MV-4-11 (cell line): ENCODE measurements around the gene LAP3.
"Not testable (repeated sequence)": the region's sequence is repeated elsewhere in the genome, so short reads cannot be mapped to it uniquely, and the experiment has no call there.

ENCODE experiments used
- DNase-seq: peaks from one replicate; lab custom pipeline; 2025; lab: John Stamatoyannopoulos, UW

The LAP3 gene

DNA sequence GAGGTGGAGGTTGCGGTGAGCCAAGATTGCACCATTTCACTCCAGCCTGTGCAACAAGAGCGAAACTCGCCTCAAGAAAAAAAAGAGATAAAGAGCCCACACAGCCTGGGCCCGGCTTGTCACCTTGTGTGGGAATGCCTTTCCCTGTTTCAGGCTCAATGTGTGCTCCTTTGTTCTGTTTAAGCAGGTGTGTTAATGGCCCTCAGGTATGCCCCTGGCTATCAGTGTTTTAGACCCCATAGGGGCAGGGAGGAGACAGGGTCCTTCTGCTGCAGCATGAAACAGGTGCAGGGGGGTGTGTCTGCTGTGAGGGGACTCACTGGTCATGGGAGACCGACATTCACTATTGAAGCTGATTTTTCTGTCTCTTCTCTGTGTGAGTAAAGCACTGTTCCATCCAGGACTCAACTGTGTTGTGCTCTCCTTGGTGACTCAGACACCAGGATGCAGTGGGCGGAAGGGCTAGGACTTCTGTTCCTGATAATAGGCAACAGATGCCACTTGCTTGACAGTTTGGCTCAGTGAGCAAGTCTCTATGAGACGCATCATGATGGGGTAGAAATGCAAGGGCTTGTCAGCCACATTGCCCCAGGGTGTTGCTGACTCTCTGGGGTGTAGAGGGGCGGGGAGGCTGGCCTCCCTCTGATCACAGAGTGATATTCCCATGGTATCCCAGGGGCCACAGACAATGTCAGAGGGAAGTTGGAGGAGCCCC, 15.6 kb upstream of the LAP3 start:
- DNase-seq: no peak

DNA sequence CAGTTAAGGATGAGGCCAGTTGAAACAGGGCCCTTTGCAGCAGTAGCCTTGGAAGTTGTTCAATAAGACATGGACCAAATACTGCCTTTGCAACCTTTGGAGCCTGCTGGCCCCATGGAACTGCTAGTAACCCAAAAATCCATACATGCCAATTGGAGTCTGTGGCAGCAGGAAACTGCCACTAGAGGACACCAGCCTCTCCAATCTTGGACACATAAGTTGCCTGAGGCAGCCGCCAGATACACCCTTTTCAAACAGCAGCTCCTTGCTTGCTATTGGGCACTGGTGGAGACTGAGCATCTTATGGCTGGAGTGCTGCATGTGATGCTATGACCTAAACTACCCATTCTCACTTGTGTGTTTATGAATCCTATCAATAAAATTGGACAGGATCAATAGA, 14.8 kb upstream of the LAP3 start:
- DNase-seq: peak; percentile 18

DNA sequence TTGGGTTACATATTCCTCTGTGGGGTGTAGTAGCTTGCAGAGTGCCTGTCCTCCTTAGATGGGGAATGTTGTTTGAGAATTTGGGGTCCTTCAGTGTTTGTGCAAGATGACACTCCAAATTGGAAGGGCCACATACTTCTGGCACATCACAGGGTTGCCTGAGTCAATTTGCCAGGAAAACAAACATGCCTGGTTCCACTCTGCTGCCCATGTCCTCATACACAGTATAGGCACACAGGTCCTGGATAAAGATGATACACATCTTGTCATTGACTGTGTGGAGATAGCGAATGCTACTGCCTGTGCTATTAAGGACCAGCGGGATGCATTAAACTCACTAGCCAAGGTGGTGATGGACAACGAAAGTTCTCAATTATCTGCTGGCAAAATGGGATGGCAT, 11.2 kb upstream of the LAP3 start:
- no peak for DNase-seq

DNA sequence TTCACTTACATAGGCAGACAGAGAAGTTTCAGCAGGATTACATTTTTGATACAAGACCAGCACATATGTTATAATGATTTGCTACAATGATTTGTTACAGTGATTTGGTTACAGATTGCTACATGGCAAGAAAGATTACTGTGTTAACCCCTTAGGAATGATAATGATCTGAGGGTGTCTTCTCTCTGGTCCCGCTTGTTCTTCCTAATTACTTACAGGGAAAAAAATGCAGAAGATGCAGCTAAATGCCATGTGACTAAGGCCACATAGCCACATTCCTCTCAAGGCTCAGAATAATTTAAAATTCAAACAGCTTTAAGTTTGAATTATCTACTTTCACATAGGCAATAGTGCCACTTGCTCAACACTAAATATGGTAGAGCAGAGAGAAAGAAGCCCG, 9.7 kb upstream of the LAP3 start:
- DNase-seq: no peak

DNA sequence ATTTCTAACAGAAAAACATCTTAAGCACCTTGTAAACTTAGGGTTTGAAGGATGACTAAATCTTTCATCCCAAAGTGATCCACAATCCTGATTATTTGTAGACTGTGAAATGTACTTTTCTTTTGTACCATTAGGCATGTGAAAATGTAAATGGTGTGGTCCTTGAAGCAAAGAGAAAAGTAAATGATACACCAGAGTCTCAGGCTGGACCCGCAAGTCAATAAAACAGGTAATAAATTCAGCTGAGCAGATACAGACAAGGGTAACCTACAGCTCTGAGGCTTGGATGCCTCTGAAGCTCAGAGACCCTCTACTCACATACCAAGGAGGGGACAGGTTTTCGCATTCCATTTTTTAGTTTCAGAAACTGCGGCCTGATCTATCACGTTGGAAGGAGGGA, 2.8 kb upstream of the LAP3 start:
- DNase-seq: no peak

DNA sequence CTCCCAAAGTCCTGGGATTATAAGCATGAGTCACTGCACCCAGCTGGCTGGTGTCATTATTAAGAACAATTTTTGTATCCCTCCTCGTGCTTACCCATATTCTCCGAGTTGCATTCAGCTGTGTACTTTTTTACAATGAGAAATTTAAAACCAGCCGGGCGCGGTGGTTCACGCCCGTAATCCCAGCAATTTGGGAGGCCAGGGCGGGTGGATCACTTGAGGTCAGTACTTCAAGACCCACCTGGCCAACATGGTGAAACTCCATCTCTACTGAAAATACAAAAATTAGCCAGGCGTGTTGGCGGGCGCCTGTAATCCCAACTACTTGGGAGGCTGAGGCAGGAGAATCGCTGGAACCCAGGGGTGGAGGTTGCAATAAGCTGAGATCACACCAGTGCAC, 1.8 kb upstream of the LAP3 start:
- not testable (repeated sequence) for DNase-seq

DNA sequence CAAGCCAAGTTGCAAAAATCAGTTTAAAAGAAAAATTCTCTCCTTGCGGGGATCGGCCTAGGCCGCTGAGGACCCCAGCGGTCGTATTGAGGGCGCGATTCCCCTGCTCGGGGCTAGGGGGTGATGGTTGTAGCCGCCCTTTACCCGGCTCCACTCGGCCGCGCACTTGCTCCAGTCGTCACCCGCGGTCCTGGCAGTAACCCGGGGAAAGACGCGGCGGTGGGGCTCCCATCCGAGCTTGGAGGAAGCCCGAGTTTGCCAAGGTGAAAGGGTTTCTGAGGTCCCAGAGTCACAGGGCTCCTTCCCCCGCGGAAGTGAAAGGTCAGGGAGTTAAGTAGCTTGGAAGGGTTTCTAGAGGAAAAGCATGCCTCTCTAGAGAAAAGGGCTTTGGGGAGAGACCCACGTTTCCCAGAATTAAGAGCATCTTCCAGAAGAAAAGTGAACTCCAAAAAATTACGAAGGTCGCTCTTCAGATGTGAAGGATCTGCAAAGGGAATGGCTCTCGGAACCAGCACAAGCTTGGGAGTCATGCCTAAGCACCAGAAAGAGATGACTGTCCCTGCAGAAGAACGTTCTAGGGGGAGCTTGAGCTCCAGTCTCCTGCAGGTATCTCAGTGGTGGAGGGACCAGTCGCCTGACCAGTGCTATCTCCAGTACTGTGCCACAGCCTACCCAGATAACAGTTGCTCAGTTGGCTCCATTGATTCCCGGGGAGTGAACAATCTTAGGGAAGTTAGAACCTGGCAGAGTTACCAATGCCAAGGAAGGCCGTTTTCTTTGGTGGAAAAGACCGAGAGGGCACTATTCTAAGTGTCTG, 875 bp downstream of the LAP3 start:
- peak; percentile 26 for DNase-seq

DNA sequence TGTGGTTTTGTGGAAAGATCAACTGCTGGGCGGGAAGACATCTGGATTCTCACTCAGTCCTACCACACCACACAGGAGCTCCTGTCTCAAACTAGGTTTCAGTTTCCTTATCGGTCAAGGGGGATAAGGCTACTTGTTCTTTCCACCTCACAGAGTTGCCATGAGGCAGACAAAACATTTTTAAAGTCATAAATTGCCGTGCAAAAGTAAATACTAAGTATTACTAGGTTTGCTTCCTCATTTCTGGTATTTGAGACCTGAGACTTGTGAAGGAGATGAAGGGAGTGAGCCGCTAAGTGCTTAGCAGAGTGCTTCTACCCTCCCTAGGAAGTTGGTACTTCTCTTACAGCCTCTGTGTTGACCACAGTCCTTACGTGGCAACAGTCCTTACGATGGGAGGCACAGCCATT, 1.5 kb downstream of the LAP3 start:
- peak; percentile 80 for DNase-seq

DNA sequence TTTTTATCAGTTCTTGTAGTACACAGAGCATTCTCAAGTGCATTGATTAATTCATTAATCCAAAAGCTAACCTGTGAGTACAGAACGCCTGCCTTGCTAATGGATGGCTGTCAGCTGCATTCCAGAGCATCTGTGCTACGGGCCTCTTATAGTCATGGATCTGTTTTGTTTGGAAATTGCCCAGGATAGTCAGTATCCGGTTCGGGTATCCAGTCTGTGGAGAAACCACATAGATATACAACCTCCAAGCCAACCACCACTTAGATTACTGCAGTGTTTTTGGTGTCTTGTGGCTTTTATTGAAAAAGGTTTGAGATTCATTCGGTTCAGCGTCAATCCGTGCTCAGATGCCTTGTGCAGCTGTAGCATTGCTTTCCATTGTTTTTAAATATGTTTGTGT, 4.0 kb downstream of the LAP3 start:
- no peak for DNase-seq

DNA sequence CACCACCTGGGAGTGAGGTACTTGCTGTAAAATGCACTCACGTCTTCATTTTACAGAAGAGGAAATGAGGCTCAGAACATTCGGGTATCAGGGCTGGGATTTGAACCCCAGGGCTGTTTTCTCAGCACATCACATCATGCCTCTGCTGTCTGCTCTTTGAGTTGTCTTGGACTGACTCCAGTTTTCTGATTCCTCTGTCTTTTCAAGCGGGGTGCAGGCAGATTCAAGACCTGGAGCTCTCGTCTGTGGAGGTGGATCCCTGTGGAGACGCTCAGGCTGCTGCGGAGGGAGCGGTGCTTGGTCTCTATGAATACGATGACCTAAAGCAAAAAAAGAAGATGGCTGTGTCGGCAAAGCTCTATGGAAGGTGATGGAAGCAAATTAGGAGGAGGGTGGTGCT, 6.3 kb downstream of the LAP3 start:
- no peak for DNase-seq

DNA sequence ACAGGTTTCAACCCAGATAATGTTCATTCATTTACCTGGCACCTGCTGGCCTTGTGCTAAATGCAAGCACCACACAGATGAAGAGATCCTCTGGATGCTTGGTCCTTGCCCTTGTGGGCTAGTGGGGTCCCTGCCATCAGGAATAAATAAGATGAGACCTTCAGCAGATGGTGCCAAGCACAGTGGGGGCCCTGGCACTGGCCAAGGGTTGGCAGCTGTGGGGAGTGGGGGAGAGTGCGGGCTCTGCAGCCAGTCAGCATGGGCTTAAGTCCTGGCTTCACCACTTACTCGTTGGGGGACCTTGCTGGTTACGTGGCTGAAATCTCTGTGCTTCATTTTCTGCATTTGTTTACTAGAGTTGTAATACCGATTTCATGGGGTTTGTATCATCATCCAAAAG, 6.9 kb downstream of the LAP3 start:
- no peak for DNase-seq

DNA sequence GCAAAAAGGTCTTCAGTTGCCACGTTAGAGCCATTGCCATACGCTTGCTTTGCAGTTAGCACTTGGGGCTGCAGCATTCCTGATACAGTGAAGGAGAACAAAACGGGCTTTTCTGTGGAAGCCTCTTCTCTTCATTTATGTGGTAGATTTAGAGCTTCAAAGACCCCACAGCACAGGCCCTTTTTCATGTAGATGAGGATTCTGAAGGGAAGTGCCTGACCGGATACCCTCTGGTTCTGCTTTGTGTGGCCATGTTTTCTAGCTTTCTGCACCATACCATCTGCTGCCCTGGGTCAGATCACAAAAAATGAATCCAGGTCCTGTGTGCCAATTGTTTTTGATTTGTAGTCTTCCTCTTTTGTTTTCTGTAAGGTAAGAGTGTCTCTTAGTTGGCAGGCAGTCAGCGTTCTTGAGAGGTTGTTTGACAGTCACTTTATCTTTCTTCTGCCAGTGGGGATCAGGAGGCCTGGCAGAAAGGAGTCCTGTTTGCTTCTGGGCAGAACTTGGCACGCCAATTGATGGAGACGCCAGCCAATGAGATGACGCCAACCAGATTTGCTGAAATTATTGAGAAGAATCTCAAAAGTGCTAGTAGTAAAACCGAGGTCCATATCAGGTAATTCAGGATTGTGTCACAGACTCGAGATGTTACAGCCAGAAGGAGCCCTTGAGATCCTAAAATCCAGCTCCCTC, 7.7 kb downstream of the LAP3 start:
- no peak for DNase-seq

DNA sequence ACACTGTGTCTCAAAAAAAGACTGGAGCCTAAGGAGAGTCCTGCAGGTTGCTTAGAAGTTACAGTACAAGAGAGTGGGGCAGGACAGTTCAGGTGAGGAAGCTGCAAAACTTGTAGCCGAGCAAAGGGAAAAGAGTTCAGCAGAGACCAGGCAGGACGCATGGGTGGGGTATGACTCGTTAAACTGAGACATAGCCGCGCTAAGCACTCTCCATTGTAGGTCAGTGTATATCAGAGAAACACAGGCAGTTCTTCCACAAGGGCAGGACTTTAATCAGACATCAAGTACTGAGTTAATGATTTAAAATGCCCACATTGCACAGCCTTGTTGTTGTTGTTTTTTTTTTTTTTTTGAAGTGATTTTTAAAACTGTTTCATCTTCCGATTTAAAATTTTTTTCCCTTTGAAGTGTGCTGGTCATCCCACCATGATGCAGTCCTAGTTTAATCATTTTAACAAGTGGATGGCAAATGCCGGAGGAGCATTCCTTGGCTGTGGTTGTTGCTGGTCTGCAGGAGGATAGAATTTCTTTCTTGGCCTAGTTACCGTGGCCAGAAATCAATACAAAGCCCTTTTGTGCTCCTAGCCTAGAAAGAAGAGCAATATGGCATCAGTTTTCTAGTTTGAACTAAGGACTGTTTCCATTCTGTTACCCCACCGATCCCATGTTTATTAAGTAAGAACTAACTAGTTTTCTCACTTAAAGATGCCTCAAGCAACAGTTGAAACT, 10.3 kb downstream of the LAP3 start:
- DNase-seq: no peak

DNA sequence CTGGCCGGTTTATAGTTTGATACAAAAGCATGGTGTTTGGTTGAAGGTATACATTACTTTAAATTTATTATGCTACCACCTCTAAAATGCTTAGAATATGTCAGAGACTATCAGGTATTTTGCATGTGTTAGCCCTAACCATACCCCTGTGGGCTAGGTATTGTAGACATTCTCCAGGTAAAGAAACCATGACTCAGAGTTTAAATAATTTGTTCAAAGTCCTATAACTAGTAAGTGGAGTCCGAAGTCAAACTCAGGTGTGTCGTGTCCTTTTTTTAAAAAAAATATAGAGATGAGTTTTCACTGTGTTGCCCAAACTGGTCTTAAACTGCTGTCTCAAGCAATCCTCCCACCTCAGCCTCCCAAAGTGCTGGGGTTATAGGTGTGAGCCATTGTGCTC, 12.4 kb downstream of the LAP3 start:
- DNase-seq: no peak

DNA sequence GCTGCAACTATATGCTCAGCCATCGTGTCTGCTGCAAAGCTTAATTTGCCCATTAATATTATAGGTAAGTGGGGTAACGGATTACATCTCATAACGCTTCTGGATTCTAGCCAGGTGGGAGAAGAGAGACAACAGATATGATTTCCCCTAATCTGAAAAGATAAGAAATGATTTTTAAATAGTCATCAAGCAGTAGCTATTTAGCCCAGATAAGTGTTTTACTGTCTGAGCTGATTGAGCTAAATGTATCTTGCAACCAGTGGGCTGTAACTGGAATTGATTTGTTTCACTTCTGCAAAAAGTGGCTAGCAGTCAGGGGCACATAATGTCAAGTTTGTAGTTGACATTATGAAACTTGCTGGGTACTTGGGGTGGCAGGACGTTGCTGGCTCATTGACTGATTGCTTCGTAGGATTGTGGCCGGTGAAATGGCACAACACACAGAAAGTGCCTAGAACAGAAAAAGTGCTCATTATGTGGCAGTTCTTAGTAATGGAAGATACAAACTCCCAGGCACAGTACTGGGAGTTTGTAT, 18.5 kb downstream of the LAP3 start:
- DNase-seq: peak; percentile 96

DNA sequence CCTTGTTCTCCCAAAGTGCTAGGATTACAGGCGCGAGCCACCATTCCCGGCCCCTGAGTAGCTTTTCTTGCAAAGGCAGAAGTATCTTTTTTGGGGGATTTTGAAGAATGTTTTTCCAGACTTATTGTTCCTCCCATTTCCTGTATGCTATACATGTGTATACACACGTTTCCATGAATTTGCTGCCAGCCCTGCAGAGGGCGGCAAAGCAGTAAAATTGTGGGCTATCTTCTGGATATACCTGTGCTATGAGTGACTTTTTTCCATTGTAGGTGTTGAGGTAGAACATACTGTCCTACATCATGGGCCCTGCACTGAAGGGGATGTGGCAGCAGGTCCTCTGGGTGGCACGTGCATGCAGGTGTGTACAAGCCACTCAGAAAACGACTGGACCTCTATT, 20.5 kb downstream of the LAP3 start:
- DNase-seq: no peak

DNA sequence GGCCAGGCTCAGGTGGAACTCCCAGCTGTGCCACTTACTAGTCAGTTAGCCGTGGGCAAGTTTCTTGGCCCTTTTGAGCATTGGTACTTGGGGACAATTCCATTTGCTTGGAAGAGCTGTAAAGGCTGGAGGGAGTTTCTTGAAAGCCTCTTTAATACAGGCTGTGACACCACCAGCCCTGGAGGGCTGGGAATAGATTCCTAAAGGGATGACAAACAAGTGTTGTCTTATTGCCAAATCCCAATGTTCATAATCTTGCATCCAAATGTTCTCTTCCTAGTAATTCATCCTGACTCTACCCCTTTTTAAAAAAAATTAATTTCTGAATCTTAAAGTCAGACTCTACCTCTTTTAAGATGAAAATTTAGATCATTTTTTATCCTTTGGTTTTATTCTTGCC, 22.8 kb downstream of the LAP3 start:
- DNase-seq: no peak

DNA sequence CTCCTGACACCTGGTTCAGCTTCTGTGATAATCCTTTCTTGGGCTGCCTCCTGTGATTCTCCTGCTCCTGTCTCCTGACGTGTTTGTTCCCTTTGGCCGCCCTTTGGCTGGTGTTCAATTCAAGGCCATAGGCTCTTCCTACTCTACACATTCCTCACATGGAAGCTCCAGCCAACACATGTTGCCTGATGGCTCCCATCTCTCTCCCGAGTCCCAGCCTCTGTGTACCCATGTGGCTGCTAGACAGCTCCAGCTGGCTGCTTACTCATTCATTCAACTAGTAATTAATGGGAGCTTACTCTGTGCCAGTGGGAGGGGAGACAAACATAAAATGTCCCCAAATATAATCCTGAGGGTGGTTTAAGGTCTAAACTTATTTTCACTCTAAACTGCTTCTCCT, 28.2 kb downstream of the LAP3 start:
- no peak for DNase-seq

DNA sequence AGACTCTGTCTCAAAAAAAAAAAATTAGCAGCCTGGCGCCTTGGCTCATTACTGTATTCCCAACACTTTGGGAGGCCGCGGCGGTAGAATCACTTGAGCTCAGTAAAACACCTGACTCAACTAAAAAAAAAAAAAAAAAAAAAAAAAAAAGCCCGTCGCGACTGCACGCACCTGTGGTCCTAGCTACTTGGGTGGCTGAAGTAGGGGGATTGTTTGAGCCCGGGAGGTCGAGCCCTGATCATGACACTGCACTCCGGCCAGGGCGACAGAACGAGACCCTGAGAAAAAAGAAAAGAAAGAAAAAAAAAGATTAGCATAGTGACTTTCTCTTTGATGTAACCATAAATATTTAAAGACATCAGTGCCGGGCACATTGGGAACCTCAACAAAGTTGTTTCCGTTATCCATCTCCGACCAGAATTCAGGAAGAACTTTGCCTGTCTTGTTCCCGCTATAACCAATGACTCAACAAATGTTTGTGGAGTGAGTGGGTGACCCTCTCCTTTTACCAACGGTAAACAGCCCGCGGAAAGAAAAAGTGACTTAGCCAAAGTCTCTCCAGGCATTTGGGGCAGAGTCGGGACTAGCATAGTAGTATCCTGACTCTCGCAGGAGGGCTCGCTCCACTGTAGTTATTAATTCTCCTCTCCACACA, 36.9 kb downstream of the LAP3 start:
- no peak for DNase-seq

DNA sequence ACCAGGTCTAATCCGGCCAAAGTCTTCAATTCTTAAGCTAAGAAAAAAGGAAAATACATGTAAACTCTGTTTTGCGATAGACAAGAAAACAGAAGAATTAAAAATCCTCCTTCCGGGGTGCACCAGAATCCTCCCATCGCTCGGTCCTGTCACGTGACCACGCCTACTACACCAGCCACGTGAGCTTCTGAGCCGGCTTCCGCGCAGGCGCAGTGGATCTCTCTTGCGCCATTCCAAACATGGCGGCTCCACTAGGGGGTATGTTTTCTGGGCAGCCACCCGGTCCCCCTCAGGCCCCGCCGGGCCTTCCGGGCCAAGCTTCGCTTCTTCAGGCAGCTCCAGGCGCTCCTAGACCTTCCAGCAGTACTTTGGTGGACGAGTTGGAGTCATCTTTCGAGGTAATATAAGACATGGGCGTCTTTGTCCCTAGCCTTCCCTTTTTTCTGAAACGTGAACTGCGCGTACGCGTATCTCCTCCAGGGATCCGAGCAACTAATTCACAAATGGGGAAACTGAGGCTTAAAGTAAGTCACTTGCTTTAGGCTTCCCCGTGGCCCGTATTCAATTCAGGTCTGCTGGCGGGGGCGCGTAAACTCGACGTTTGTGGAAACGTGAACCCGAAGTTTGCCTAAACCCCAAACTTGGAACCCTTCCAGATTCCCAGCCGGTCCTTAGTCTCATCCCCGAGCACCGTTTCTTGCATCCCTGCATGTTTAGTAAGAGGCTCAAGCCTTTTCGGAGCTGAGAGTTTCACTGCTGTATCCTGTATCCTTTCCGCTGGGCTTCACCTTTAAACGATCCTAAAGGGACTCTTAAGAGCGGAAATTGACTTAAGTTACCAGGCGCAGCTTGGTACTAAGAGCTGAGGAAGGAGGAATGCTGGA, 37.7 kb downstream of the LAP3 start, which contains the start of gene MED28:
Gene MED28, plus strand, starts transcription at position 226 of the 884 bp plus-strand sequence. Its CDS starts 14 bp downstream, at position 240.
- peak; percentile 92 for DNase-seq
